GM21619 (cell line): ENCODE results near the gene BEND4.

Experiments
- ATAC-seq: cut with Tn5 transposase; IDR thresholded peaks from one replicate; pipeline ENCODE4 v1.9.1; 2021; ENCODE audit not compliant: unreplicated experiment

Gene BEND4

DNA sequence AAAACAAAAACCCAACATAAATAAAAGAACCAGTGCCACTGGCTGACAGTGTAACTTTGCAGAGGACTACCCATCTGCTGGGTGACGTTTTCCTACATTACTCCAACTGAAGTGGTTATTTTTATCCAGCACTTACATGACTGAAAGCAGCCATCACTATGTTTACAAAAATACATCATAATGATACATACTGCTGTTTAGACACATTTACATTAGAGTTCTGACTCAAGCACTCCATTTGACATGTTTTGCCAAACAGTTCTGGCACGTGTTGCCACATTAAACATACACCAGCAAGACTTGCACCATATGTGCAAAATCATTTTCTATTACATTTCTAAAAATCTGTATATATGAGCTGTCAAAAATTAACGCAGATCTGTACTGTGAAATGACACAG, 39.6 kb downstream of the BEND4 start:
- no peak for ATAC-seq

- no peak for ATAC-seq
These were observed 47.9 kb downstream of the BEND4 start for GRCh38 chr4:42104521-42104920.

DNA sequence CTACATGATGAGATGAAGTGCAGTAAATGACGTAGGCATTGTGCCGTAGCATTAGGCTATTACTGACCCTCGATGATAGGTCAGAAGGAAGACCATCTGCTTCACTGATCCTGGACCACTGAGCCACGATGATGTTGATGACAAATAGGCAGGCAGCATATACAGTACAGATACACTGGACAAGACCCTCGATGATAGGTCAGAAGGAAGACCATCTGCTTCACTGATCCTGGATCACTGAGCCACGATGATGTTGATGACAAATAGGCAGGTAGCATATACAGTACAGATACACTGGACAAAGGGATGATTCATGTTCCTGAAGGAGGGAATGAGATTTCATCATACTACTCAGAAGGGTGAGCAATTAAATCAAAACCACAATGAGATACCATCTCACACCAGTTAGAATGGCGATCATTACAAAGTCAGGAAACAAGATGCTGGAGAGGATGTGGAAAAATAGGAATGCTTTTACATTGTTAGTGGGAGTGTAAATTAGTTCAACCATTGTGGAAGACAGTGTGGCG, 50.9 kb downstream of the BEND4 start:
- no peak for ATAC-seq

GRCh38 chr4:42088386-42088785, 64.1 kb downstream of the BEND4 start:
- ATAC-seq, result no peak

DNA sequence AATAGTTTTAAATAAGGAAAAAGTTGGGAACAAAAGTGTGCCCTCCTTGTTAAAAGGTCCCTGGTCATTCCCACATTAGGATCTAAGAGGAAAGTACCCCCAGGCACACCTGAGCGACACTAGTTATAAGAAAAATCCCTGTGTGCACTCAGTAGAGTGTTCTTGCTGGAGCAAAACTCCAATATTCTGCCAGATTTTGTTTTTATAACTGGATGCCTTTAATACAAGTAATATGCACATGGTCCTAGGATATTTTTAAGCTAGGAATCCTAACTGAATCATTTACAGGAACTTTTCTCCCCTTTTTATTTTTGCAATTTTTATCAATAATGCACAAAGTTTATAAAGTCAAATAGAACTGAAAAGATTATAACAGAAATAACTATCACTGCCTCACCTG, 68.6 kb downstream of the BEND4 start:
- ATAC-seq, result no peak

DNA sequence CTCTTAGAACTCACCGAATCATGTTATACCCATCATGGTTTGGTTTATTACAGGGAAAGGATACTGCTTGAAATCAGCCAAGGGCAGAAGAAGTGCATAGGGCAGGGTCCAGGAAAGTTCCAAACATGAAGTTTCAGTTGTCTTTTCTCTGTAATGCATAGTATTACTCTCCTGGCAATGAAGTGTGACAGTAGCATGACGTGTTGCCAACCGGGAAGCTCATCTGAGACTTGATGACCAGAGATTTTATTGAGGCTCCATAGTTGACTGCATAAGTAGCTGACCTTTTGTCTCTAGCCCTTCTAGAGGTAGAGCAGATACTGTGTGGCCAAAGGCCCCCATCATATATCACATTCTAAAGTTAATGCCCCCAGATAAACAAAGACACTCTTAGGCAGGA, 72.1 kb downstream of the BEND4 start:
- peak; percentile 43 for ATAC-seq

DNA sequence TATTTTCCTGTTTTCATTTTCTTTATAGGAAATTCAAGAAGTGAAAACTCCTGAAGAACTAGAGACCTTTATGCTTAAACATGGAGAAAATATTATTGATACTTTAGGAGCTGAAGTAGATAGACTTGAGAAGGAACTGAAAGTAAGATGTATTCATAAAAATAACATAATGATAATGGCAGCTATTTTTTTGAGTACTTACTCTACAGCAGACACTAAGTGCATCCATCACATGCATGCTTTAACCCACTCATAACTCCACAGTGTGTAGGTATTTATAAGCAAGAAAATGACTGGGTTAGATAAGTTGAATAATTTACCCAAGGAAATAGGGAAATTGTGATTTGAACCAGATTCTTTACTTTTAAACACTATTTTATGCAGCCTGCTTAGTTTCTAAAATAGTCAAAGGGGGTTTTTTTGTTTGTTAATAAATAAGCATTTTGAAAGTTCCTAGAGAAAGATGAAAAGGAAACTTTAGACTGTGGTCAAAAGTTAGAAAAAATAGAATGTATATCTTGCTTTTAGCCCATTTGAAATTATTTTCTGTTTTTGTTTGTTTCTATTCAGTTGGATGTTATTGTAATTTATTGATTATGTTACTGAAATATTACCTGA, 74.2 kb downstream of the BEND4 start:
- ATAC-seq, result peak; percentile 91

- ATAC-seq, result no peak
These were observed 78.2 kb downstream of the BEND4 start for GRCh38 chr4:42074294-42074693.

DNA sequence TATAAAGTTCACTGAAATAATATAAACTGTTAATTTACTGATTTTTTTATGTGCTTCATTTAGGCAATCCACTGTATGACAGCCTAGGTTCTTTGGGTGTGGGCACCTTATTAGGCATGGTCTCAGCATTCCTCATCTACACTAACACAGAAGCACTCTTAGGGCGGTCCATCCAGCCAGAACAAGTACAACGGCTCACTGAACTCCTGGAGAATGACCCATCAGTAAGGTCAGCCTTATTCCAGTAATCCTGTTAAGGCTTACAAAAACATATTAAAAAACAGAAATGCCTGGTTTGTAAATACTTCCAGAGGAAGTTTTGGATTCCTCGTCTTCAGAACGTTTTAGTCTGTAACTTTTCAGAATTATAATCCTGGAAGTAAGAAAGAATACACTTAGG, 82.0 kb downstream of the BEND4 start:
- ATAC-seq, result no peak

GRCh38 chr4:42067264-42067663, 85.2 kb downstream of the BEND4 start:
- ATAC-seq, result no peak

GRCh38 chr4:42066402-42066801, 86.1 kb downstream of the BEND4 start:
- ATAC-seq, result no peak
